ENCODE results near the gene SHANK1.

Gene SHANK1

GRCh38 chr19:50739914-50740426 lies 20.4 kb upstream of the SHANK1 start:
- TF ChIP-seq CTCF (IDR thresholded peaks at IDR 0.05; ENCODE audit: low read depth, low read length, missing control alignments) = no peak
- no peak for DNase-seq (ENCODE audit: low read depth)
- H3K4me3 ChIP-seq (ENCODE audit: low read depth, low read length) = no peak overlapping the region

GRCh38 chr19:50739132-50739913 lies 19.7 kb upstream of the SHANK1 start:
- H3K4me3 ChIP-seq (ENCODE audit: low read depth, low read length) = no peak overlapping the region
- no peak for DNase-seq (ENCODE audit: low read depth)
- TF ChIP-seq CTCF (IDR thresholded peaks at IDR 0.05; ENCODE audit: low read depth, low read length, missing control alignments) = no peak

- no peak overlapping the region for H3K4me3 ChIP-seq (ENCODE audit: low read depth, low read length)
- no peak for DNase-seq (ENCODE audit: low read depth)
- TF ChIP-seq CTCF (IDR thresholded peaks at IDR 0.05; ENCODE audit: low read depth, low read length, missing control alignments) = no peak
Measured at GRCh38 chr19:50736338-50736737, 16.7 kb upstream of the SHANK1 start.

GRCh38 chr19:50735869-50736268 lies 16.3 kb upstream of the SHANK1 start:
- no peak for TF ChIP-seq CTCF (IDR thresholded peaks at IDR 0.05; ENCODE audit: low read depth, low read length, missing control alignments)
- DNase-seq (ENCODE audit: low read depth) = no peak
- no peak overlapping the region for H3K4me3 ChIP-seq (ENCODE audit: low read depth, low read length)

- H3K4me3 ChIP-seq (ENCODE audit: low read depth, low read length) = no peak overlapping the region
- no peak for TF ChIP-seq CTCF (IDR thresholded peaks at IDR 0.05; ENCODE audit: low read depth, low read length, missing control alignments)
- no peak for DNase-seq (ENCODE audit: low read depth)
Measured at GRCh38 chr19:50729894-50730293, 10.3 kb upstream of the SHANK1 start.

- no peak for TF ChIP-seq CTCF (IDR thresholded peaks at IDR 0.05; ENCODE audit: low read depth, low read length, missing control alignments)
- DNase-seq (ENCODE audit: low read depth) = no peak
Measured at GRCh38 chr19:50728084-50728737, 8.6 kb upstream of the SHANK1 start.

More at GRCh38 chr19:50728084-50728737, 8.6 kb upstream of the SHANK1 start:
- no peak overlapping the region for H3K4me3 ChIP-seq (ENCODE audit: low read depth, low read length)
